Common myeloid progenitor, CD34-positive (primary cell): ENCODE data around the gene IAH1.
"Not testable (repeated sequence)": the region's sequence is repeated elsewhere in the genome, so short reads cannot be mapped to it uniquely, and the experiment has no call there.

ENCODE experiments used
- CTCF ChIA-PET: fragments of 350-600 bp; sonication (Branson Sonifier 250); formaldehyde crosslinking; loops from one replicate; lab custom pipeline; 2021; ENCODE audit warnings: antibody characterized with exemption; lab: Charles Lee
- POLR2A ChIA-PET: fragments of 350-600 bp; sonication (Branson Sonifier 250); formaldehyde crosslinking; loops from one replicate; lab custom pipeline; 2021; ENCODE audit warnings: antibody characterized with exemption; lab: Charles Lee
- DNase-seq, 3 donors: peaks; one replicate each; pipeline versions ENCODE4 v3.0.0 to v3.0.0-alpha.2; 2013
- H3K27ac ChIP-seq, 2 experiments: 1 replicate in 1 of 2; 2 replicates in 1 of 2; pipeline ENCODE4 v1.7.0; 2013; ENCODE audit warnings: inconsistent platforms in 2 of 2, low read length in 2 of 2, mild to moderate bottlenecking in 2 of 2, low read depth in 1 of 2, moderate library complexity in 1 of 2; ENCODE audit not compliant: severe bottlenecking in 2 of 2, insufficient read depth in 1 of 2, poor library complexity in 1 of 2
- H3K27me3 ChIP-seq, 5 experiments: replicated peaks in 2 of 5; 1 replicate in 3 of 5; 2 replicates in 2 of 5; pipeline versions ENCODE4 v1.6.1 to v1.7.0; 2013; ENCODE audit warnings: low read length in 4 of 5, mild to moderate bottlenecking in 2 of 5, moderate library complexity in 2 of 5, inconsistent platforms in 1 of 5; ENCODE audit not compliant: insufficient read depth in 5 of 5, control insufficient read depth in 4 of 5
- H3K36me3 ChIP-seq, 4 experiments: 1 replicate in 2 of 4; 2 replicates in 2 of 4; pipeline versions ENCODE4 v1.6.1 to v1.7.0; 2013; ENCODE audit warnings: low read length in 3 of 4, control low read depth in 1 of 4, mild to moderate bottlenecking in 1 of 4; ENCODE audit not compliant: control insufficient read depth in 4 of 4, insufficient read depth in 4 of 4
- H3K4me1 ChIP-seq, 4 experiments: 1 replicate in 3 of 4; 2 replicates in 1 of 4; pipeline versions ENCODE4 v1.6.1 to v1.7.1; 2013; ENCODE audit warnings: low read length in 3 of 4, mild to moderate bottlenecking in 3 of 4, control low read depth in 1 of 4, inconsistent platforms in 1 of 4, moderate library complexity in 1 of 4; ENCODE audit not compliant: control insufficient read depth in 4 of 4, insufficient read depth in 4 of 4; ENCODE audit errors: control extremely low read depth in 1 of 4
- H3K4me3 ChIP-seq, 7 experiments: 1 replicate in 4 of 7; 2 replicates in 3 of 7; pipeline versions ENCODE4 v1.5.1 to v1.7.0; 2013; ENCODE audit warnings: mild to moderate bottlenecking in 7 of 7, low read length in 6 of 7, moderate library complexity in 6 of 7, inconsistent platforms in 2 of 7, low read depth in 2 of 7, control low read depth in 1 of 7; ENCODE audit not compliant: insufficient read depth in 4 of 7, control insufficient read depth in 1 of 7; ENCODE audit errors: extremely low read depth in 1 of 7
- H3K9me3 ChIP-seq, 5 experiments: 1 replicate in 4 of 5; 2 replicates in 1 of 5; pipeline versions ENCODE4 v1.6.1 to v1.7.1; 2013; ENCODE audit warnings: low read length in 4 of 5, mild to moderate bottlenecking in 2 of 5, inconsistent platforms in 1 of 5, low read depth in 1 of 5, moderate library complexity in 1 of 5; ENCODE audit not compliant: control insufficient read depth in 4 of 5, insufficient read depth in 2 of 5; ENCODE audit errors: control extremely low read depth in 1 of 5
- WGBS: methylation state at CpG from one replicate; pipeline ENCODE4 v1.1.5; 2013; ENCODE audit not compliant: insufficient coverage; 5-methylcytosine and 5-hydroxymethylcytosine counted together

IAH1 gene

DNA sequence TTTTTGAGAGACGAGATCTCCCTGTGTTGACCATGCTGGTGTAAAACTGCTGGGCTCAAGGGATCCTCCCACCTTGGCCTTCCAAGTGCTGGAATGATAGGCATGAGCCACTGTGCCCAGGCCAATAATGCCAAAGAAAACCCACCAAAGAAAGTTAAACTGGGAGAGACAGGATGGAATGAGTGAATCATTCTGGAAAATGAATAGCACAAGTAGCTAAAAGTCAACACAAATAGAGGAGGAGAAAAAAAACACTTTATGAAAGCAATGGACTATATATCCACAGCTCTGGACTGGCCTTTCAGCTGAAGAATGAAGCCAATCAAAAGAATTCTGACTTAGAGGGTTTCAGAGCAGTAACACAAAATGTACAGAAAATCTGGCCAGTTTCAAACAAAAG, 23.9 kb downstream of the IAH1 start:
- ChIA-PET CTCF (interaction anchor here (1.5 kb wide), 1 partner anchor 8 kb away, joined by 3 read pairs; no protein-coding TSS in a partner anchor), POLR2A (interaction anchor here (0.6 kb wide), 1 partner anchor 272 kb away, joined by 3 read pairs; no protein-coding TSS in a partner anchor)
- peaks cover 0 to 1% (median 0%) of the 10 kb centered on the region in 5 experiments for H3K9me3 ChIP-seq
- no CpG with 5 or more reads among the region's 1 CpG for WGBS
- peaks cover 32 to 82% (median 50%) of the 10 kb centered on the region in 4 experiments for H3K36me3 ChIP-seq
- H3K27me3 ChIP-seq, result no peaks in the 10 kb centered on the region
- H3K4me3 ChIP-seq, result no peak overlapping the region
- no peak overlapping the region for H3K27ac ChIP-seq
- DNase-seq, result no peak
- no peaks in the 10 kb centered on the region for H3K4me1 ChIP-seq

- H3K4me3 ChIP-seq, result no peak overlapping the region
- no peak overlapping the region for H3K27ac ChIP-seq
- ChIA-PET CTCF (interaction anchor here (1.6 kb wide), 1 partner anchor 12 kb away, joined by 5 read pairs; no protein-coding TSS in a partner anchor), POLR2A (no interaction called here)
- H3K9me3 ChIP-seq, result no peaks in the 10 kb centered on the region
- peak in 2 of 3 donors; percentile 14 for DNase-seq
- peaks cover 0 to 5% (median 0%) of the 10 kb centered on the region in 4 experiments for H3K4me1 ChIP-seq
- H3K36me3 ChIP-seq, result peaks cover 10 to 51% (median 32%) of the 10 kb centered on the region in 4 experiments
- no peaks in the 10 kb centered on the region for H3K27me3 ChIP-seq
- no CpG with 5 or more reads among the region's 1 CpG for WGBS
Observed at GRCh38 chr2:9508931-9509330, 34.6 kb downstream of the IAH1 start.

GRCh38 chr2:9513946-9514345, 39.6 kb downstream of the IAH1 start:
- DNase-seq, H3K27me3 ChIP-seq, H3K4me3 ChIP-seq, H3K4me1 ChIP-seq, H3K27ac ChIP-seq, H3K9me3 ChIP-seq, POLR2A ChIA-PET: not testable (repeated sequence)
- no CpG with 5 or more reads among the region's 3 CpGs for WGBS
- CTCF ChIA-PET, result interaction anchor here (0.9 to 1.9 kb wide), 2 partner anchors 20 to 40 kb away, joined by 3 to 4 read pairs; no protein-coding TSS in a partner anchor
- H3K36me3 ChIP-seq, result peaks cover 5 to 57% (median 40%) of the 10 kb centered on the region in 4 experiments

DNA sequence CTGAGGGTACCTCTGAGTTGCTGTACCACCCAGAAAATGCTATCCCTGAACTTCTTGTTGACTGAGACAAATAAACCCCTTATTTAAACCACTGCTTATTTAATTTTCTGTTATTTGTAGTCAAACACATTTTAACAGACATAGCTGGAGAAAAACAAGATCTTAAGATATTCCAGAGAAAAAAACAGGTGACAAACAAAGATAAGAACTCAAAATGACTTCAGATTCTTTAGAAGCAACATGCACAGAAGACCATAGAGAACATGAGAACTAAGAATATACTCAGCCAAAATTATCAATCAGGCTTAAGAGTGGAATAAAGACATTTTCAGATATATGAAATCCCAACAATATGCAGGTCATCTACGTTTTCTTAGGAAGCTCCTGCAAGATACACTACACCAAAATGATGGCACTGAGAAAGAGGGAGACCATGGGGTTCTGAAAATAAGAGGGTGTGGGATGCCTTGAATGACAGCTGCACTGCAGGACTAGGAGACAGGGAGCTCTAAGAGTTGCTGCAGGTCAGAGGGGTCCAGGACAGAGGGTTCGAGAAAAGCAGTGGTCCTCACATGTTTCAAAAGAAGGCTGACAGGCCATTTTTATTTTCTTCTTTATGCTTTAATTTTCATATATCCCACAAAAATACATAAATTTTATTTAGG, 42.9 kb downstream of the IAH1 start:
- no peak for DNase-seq
- ChIA-PET POLR2A (no interaction called here), CTCF (interaction anchor here (0.6 to 2.5 kb wide), 5 partner anchors 9 to 70 kb away, joined by 3 to 10 read pairs (median 3); partner anchors contain the start of gene ADAM17)
- peaks cover 15 to 77% (median 53%) of the 10 kb centered on the region in 4 experiments for H3K36me3 ChIP-seq
- no peak overlapping the region for H3K4me3 ChIP-seq
- WGBS, result 100% methylated on average over 1 of the region's 2 CpGs
- no peaks in the 10 kb centered on the region for H3K4me1 ChIP-seq
- H3K27me3 ChIP-seq, result no peaks in the 10 kb centered on the region
- no peak overlapping the region for H3K27ac ChIP-seq
- no peaks in the 10 kb centered on the region for H3K9me3 ChIP-seq

DNA sequence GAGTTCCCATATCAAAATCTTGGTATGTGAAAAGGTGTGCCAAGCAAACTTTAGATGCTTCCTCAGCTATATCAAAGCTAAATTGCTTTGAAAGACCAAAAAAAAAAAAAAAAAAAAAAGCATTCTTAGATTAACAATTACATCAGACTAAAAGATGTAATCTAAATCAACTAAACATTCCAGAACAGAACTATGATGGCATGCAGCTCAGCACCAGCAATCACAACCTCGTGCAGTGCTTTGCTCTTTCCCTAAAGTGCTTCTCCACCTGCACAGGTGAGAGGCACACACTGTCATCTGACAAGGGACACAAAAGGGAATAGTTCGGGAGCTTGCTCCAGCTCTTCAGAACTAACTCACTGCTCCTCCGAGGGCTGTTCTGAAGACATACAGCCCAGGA, 43.8 kb downstream of the IAH1 start:
- Histone ChIP-seq H3K27me3 (no peaks in the 10 kb centered on the region), H3K36me3 (peaks cover 15 to 70% (median 46%) of the 10 kb centered on the region in 4 experiments), H3K9me3 (no peaks in the 10 kb centered on the region), H3K4me1 (no peaks in the 10 kb centered on the region), H3K27ac (no peak overlapping the region), H3K4me3 (no peak overlapping the region)
- ChIA-PET POLR2A (no interaction called here), CTCF (interaction anchor here (0.6 to 2.5 kb wide), 6 partner anchors 19 to 299 kb away, joined by 3 to 10 read pairs (median 3); partner anchors contain the start of gene ADAM17)
- WGBS, result 100% methylated on average over 1 of the region's 3 CpGs
- DNase-seq, result no peak

DNA sequence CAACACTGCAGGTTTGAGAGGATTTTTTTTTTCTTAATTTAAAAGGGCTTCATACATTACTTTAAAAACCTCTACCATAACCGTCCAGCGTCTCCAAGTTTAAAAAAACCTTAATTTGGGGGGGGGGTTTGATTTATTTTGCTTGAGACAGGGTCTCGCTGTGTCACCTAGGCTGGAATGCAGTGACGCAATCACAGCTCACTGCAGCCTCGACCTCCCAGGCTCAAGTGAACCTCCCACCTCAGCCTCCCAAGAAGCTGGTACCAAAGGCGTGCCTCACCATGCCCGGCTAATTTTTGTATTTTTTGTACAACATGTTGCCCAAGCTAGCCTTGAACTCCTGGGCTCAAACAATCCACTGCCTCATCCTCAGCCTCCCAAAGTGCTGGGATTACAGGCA, 44.4 kb downstream of the IAH1 start:
- WGBS, result 100% methylated on average over 3 of the region's 7 CpGs
- Histone ChIP-seq H3K27me3 (no peaks in the 10 kb centered on the region), H3K36me3 (peaks cover 15 to 69% (median 44%) of the 10 kb centered on the region in 4 experiments), H3K9me3 (no peaks in the 10 kb centered on the region), H3K4me1 (no peaks in the 10 kb centered on the region), H3K27ac (no peak overlapping the region), H3K4me3 (no peak overlapping the region)
- ChIA-PET CTCF (interaction anchor here (0.8 to 2.5 kb wide), 3 partner anchors 20 to 37 kb away, joined by 3 to 10 read pairs (median 3); partner anchors contain the start of gene ADAM17), POLR2A (no interaction called here)
- no peak for DNase-seq

DNA sequence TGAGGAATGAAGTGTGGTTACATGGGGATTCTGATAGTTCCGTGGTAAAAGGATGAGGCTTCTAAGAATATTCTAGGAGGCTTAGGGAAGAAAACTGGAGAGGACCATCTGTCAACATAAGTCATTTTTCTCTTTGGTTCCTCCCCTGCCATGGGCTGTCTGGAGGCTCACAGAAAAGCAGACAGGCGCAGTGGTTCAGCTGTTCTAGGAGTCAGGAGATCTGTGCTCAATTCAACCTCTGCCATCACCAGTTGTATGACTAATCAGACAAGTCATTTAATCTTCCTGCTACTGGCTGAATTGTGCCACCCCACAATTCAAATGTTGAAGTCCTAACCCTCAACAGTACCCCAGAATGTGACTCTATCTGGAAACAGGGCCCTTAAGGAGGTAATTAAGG, 44.9 kb downstream of the IAH1 start:
- ChIA-PET POLR2A (interaction anchor here (0.6 kb wide), 1 partner anchor 31 kb away, joined by 3 read pairs; no protein-coding TSS in a partner anchor), CTCF (interaction anchor here (0.8 to 2.5 kb wide), 4 partner anchors 9 to 44 kb away, joined by 3 to 10 read pairs (median 3); partner anchors contain the start of gene ADAM17)
- no peak for DNase-seq
- H3K27me3 ChIP-seq, result no peaks in the 10 kb centered on the region
- no peaks in the 10 kb centered on the region for H3K4me1 ChIP-seq
- H3K4me3 ChIP-seq, result no peak overlapping the region
- WGBS, result 100% methylated on average over 2 of the region's 2 CpGs
- H3K9me3 ChIP-seq, result no peaks in the 10 kb centered on the region
- H3K36me3 ChIP-seq, result peaks cover 17 to 72% (median 46%) of the 10 kb centered on the region in 4 experiments
- H3K27ac ChIP-seq, result no peak overlapping the region
